Stimulated activated CD4-positive, alpha-beta T cell treated with anti-CD3 and anti-CD28 coated beads, Interleukin-15, amount 100 ng/mL, for 24 hours (primary cell): ENCODE data around the gene RIPPLY1.
"Not testable (repeated sequence)": the region's sequence is repeated elsewhere in the genome, so short reads cannot be mapped to it uniquely, and the experiment has no call there.

Experiments
- DNase-seq: peaks from one replicate; pipeline ENCODE4 v3.0.0-alpha.2; 2020

The RIPPLY1 gene

GRCh38 chrX:106905064-106905708 is 2.0 kb upstream of the RIPPLY1 start:
- no peak for DNase-seq

- no peak for DNase-seq
These were observed 851 bp upstream of the RIPPLY1 start for GRCh38 chrX:106903856-106904528.

- no peak for DNase-seq
These were observed 457 bp downstream of the RIPPLY1 start for GRCh38 chrX:106902684-106903083.

- DNase-seq, result no peak
These were observed 1.3 kb downstream of the RIPPLY1 start for GRCh38 chrX:106901781-106902219.

GRCh38 chrX:106901341-106901740 is 1.8 kb downstream of the RIPPLY1 start:
- no peak for DNase-seq

- no peak for DNase-seq
These were observed 3.3 kb downstream of the RIPPLY1 start for GRCh38 chrX:106899841-106900240.

- DNase-seq, result no peak
These were observed 3.9 kb downstream of the RIPPLY1 start for GRCh38 chrX:106899276-106899675.

- DNase-seq, result peak; percentile 2
These were observed 4.7 kb downstream of the RIPPLY1 start for GRCh38 chrX:106898462-106898861.

- DNase-seq, result no peak
These were observed 5.9 kb downstream of the RIPPLY1 start for GRCh38 chrX:106897259-106897658.

- DNase-seq, result no peak
These were observed 8.1 kb downstream of the RIPPLY1 start for GRCh38 chrX:106894978-106895452.

- peak; percentile 58 for DNase-seq
These were observed 8.7 kb downstream of the RIPPLY1 start for GRCh38 chrX:106894392-106894909.

- DNase-seq, result no peak
These were observed 11.2 kb downstream of the RIPPLY1 start for GRCh38 chrX:106891762-106892460.

- DNase-seq, result no peak
These were observed 13.7 kb downstream of the RIPPLY1 start for GRCh38 chrX:106889468-106889867.

- DNase-seq, result no peak
These were observed 28.0 kb downstream of the RIPPLY1 start for GRCh38 chrX:106875151-106875550.

- no peak for DNase-seq
These were observed 29.1 kb downstream of the RIPPLY1 start for GRCh38 chrX:106874075-106874474.

GRCh38 chrX:106872796-106873195 is 30.3 kb downstream of the RIPPLY1 start:
- DNase-seq, result not testable (repeated sequence)

- no peak for DNase-seq
These were observed 39.4 kb downstream of the RIPPLY1 start for GRCh38 chrX:106863697-106864096.

GRCh38 chrX:106862972-106863688 is 40.0 kb downstream of the RIPPLY1 start:
- DNase-seq, result peak; percentile 26
